Measurements from ENCODE around the gene SPDEF.

DNA sequence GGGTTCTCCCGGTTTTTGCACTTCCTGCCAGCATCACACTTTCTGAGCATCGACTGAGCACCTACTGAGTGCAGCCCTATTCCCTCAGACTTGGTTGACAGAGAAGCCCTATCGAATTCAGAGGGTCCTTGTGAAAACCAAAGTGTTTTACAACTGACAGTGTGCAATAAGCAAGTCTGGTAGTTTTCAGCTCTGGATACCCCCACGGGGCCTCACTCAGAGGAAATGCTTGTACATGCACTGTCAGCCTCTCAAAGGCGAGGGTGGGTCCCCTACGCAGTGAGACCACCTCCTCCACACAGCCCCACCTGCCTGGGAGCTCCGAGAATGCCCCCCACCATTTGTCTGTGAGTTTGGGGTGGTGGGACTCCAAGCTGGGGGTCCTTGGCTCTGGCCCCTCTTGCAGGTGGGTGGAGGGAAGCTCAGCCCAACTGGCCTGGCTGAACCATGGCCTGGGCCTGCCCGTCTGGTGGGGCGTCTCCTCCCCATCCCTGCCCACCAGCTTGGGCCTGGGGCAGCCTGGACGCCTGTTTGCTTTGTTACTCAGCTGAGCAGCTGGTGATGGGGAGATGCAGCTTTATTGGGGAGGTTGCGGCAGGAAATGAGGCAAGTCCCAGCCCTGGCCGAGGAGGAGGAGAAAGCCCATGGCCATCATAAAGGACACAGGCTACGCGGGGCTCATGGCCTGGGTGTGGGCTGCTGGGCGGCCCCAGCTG, 1.7 kb downstream of the SPDEF start:
- TF ChIP-seq, protein P1, sequence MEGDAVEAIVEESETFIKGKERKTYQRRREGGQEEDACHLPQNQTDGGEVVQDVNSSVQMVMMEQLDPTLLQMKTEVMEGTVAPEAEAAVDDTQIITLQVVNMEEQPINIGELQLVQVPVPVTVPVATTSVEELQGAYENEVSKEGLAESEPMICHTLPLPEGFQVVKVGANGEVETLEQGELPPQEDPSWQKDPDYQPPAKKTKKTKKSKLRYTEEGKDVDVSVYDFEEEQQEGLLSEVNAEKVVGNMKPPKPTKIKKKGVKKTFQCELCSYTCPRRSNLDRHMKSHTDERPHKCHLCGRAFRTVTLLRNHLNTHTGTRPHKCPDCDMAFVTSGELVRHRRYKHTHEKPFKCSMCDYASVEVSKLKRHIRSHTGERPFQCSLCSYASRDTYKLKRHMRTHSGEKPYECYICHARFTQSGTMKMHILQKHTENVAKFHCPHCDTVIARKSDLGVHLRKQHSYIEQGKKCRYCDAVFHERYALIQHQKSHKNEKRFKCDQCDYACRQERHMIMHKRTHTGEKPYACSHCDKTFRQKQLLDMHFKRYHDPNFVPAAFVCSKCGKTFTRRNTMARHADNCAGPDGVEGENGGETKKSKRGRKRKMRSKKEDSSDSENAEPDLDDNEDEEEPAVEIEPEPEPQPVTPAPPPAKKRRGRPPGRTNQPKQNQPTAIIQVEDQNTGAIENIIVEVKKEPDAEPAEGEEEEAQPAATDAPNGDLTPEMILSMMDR (IDR thresholded peaks at IDR 0.05; ENCODE audit: low read length), result no peak
- no peak for TF ChIP-seq EZH2 (IDR thresholded peaks at IDR 0.05; ENCODE audit: borderline replicate concordance, low read length)
